GM12875 (cell line): ENCODE results near the gene WASF2.

Source experiments
- H3K4me3 ChIP-seq: one replicate; pipeline ENCODE4 v1.5.1; 2011; ENCODE audit warnings: low read depth, low read length, control low read depth
- CTCF ChIP-seq: IDR thresholded peaks from 2 replicates; pipeline ENCODE4 v1.5.1; 2011; ENCODE audit warnings: low read depth, mild to moderate bottlenecking, control low read depth, inconsistent platforms, low read length, moderate library complexity, borderline replicate concordance; ENCODE audit not compliant: insufficient read depth

WASF2 gene

GRCh38 chr1:27357281-27358037 lies 132.5 kb downstream of the WASF2 start:
- peak overlapping the region; percentile 37 for H3K4me3 ChIP-seq
- TF ChIP-seq CTCF: peak; percentile 97

GRCh38 chr1:27356619-27357280 lies 133.2 kb downstream of the WASF2 start:
- no peak for TF ChIP-seq CTCF
- no peak overlapping the region for H3K4me3 ChIP-seq

- TF ChIP-seq CTCF: no peak
- H3K4me3 ChIP-seq: no peak overlapping the region
These were observed 133.7 kb downstream of the WASF2 start for GRCh38 chr1:27356277-27356618.

GRCh38 chr1:27355683-27356082 lies 134.3 kb downstream of the WASF2 start:
- TF ChIP-seq CTCF: no peak
- H3K4me3 ChIP-seq: no peak overlapping the region
